Amniotic stem cell (primary cell): ENCODE measurements around the gene CROCC2.
A peak's percentile ranks its signal among the peaks of the same experiment; 100 is the strongest.

Experiments used
- DNase-seq: peaks from one replicate; lab custom pipeline; 2025; lab: John Stamatoyannopoulos, UW

The CROCC2 gene

GRCh38 chr2:240905176-240905781, 857 bp upstream of the CROCC2 start:
- DNase-seq, result no peak

DNA sequence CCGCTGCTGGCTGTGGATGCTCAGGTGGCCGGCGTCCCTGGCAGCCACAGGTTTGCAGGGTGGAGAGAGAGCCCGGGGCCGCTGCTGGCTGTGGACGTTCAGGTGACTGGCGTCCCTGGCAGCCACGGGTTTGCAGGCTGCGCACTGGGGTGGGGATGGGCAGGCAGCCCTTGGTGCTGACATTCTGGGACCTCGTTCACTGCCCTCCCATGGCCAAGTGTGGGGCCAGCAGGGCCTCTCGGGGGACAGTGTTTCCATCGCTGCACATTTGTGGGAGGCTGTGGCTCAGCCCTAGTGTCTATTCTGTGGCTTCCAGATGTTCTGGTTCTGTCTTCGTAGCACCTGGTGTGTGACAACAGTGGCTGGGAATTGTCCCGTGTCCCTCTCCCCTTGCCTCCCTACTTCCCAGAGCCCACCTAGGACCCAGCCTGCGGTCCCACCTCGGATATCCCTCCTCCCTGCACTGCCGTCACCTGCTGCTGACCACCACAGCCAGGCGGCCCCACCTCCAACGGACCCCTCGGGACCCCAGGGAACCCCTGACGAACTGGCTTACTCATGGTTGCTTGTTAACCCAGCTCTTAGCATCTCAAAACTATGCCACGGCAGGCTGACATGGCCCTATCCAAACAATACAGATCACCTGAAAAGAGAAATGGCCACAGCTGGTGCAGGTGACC, 915 bp downstream of the CROCC2 start:
- DNase-seq, result no peak

- DNase-seq, result no peak
Measured at GRCh38 chr2:240909216-240909974, 3.3 kb downstream of the CROCC2 start.

- DNase-seq, result no peak
Measured at GRCh38 chr2:240911641-240912265, 5.6 kb downstream of the CROCC2 start.

DNA sequence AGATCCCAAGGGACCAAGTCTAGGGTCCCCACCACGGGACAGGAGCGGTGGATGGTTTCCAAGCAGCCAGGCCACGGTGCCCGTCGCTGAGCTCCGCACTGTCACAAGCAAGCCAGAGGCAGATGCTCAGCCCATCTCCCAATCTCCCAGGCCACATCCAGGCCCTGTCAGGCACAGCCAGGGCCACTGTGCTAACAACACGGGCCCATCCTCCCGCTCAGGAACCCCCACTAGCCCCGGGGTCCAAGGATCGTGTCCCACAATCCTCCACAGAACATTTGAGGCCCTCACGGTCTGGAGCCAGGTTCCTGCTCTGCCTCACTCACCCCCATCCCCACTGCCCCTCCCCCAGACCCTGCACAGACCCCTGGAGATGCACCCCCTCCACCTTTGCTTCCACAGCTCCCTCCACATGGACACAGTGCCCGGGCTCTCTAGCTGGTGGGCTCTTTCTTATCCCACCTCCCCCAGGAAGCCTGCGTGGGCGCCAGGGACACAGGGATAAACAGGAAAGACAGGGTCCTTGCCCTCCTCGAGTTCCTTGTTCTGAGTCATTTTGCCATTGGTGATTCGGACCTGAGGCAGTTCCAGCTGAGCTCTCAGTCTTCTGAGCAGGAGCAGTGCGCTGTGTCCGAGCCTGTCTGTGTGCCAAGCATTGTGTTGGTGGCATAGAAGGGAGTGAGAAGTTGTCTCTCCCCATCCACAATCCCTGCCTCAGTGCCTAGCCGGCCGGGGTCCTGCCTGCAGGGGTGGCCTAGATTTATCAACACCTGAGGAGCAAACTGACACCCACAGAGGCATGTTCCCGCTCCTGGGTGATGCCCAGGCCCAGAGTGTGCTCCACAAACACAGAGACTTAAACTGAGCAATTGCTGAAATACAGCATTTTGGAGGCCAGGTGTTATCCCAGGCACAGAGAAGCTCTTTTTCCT, 7.0 kb downstream of the CROCC2 start:
- no peak for DNase-seq

DNA sequence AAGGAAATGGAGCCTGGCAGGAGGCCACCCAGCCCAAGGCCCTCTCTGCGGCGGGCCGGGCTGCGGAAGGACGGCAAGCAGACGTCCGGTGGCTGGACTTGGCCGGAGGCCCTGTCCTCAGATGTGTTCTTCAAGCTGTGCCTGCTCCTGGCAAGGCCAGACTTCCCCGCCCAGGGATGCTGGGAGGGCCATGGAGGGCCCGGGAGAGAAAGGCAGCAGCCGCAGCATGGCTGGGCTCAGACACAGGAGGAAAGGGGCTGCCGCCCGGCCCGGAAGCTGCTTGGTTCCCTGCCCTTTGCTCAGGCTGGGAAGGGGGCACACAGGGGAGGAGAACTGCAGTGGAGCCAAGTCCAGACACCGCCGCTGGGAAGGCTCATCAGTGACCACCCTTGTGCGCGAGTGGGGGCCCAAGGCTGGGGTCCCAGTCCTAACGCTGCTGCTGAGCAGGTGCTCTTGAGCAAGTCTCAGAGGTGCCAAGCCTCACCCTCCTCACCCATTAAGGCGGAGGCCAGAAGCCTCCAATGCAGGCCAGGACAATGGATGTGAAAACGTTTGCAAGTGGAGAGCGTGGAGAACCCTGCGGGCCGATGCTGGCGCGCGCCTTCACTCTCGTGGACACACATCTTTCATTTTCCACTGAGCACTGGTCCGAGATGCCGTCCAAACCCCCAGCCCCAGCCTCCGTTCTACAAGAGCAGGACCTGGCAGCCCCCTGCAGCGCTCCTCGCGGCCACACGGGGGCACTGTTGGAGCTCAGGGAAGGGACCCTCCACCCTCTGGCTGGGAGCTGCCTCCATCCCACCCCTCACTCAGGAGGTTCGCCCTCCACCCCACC, 7.9 kb downstream of the CROCC2 start:
- no peak for DNase-seq

DNA sequence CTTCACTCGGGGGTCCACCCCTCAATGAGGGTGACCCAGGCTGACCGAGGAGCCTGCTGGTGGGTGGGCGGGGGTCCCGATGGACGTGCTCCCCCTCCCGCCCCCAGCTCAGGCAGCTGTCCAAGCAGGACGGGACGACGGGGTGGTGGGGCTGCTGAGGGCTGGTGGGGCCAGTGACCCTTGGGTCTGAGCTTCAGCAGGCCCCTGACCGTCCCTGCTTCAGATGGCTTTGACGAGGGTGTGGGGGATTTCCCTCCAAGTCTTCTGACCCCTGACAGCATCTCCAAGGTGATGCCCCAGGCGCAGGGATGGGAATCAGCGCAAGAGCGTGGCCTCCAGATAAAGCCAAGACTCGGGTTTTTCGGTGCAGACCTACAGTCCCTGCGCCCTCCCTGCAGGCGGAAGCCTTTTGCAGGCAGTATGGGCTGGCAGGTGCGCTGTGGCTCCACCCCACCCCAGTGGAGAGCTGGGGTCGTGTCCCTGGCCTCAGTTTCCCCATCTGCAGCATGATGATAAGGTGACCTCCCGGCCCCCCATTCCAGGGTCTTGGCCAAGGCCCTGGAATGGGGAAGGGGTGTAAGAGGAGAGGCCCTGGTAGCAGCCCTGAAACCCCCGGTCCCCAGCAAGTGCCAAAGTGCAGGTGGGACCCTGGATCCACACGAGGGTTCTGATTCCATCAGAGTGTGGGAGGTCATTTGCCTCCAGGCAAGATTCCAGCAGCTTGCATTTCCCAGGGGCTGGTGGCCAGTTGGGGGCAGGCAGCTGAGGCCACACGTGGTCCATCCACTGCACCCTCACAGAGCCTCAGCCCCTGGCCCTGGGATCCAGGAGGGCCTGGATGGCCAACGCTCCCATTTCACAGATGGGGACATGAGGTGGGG, 8.7 kb downstream of the CROCC2 start:
- DNase-seq, result no peak

GRCh38 chr2:240915526-240916341, 9.6 kb downstream of the CROCC2 start:
- no peak for DNase-seq

GRCh38 chr2:240916571-240917008, 10.5 kb downstream of the CROCC2 start:
- peak; percentile 83 for DNase-seq

DNA sequence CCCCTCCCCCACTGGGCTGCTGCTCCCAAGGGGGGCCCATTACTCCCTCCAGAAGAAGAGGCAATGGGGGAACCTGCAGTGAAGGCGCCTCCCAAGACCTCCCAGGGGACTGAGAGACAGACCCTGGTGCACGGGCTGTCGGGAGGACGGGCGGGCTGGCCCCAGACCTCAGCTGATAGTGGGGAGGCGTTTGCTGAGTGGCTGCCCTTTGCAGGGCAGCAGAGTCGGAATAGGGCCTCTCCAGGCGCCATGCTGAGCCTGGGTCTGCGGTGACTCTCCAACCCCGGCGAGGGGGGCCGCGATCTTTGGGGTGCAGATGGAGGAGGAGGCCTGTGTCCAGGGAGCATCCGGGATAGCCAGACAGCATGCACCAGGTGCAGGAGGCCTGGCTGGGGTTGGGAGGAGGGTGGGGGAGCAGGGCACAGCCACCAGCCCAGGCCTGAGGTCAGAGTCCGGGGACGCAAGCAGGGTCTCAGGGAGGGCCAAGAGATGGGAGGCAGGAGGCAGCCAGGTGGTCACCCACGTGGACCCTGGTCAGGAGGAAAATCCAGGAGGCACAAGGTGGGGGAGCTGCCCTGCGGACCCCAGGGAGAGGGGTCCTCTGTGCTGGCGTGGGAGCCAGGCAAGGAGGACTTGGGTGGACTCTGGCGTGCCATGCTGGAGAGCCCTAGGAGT, 11.0 kb downstream of the CROCC2 start:
- no peak for DNase-seq

- no peak for DNase-seq
Measured at GRCh38 chr2:240917684-240918257, 11.6 kb downstream of the CROCC2 start.

GRCh38 chr2:240918258-240919091, 12.3 kb downstream of the CROCC2 start:
- no peak for DNase-seq

GRCh38 chr2:240919161-240919781, 13.1 kb downstream of the CROCC2 start:
- no peak for DNase-seq

GRCh38 chr2:240919786-240920782, 13.9 kb downstream of the CROCC2 start:
- no peak for DNase-seq

- DNase-seq, result no peak
Measured at GRCh38 chr2:240920783-240921231, 14.7 kb downstream of the CROCC2 start.
